Liver (tissue), 9 donors: ENCODE results near the gene COCH. TPM values are rescaled to one million over a fixed set of nuclear protein-coding genes. Genes with fewer than 3 reads are reported as not detected.

Experiments
- DNase-seq: peaks from one replicate; pipeline ENCODE4 v3.0.0-alpha.2; 2017; ENCODE audit warnings: low spot score
- H3K27ac ChIP-seq, 2 donors: one replicate each; pipeline ENCODE4 v1.7.0; 2013; ENCODE audit warnings: inconsistent platforms in 2 of 2, low read length in 2 of 2, control low read depth in 1 of 2, low read depth in 1 of 2, mild to moderate bottlenecking in 1 of 2
- H3K27me3 ChIP-seq, 4 donors: one replicate each; pipeline versions ENCODE4 v1.6.1 to v1.7.0; 2013; ENCODE audit warnings: low read length in 3 of 4, inconsistent platforms in 1 of 4, mild to moderate bottlenecking in 1 of 4, moderate library complexity in 1 of 4; ENCODE audit not compliant: control insufficient read depth in 4 of 4, insufficient read depth in 4 of 4
- H3K36me3 ChIP-seq, 4 donors: one replicate each; pipeline versions ENCODE4 v1.6.1 to v1.7.0; 2013; ENCODE audit warnings: low read length in 3 of 4, mild to moderate bottlenecking in 3 of 4, low read depth in 1 of 4, moderate library complexity in 1 of 4; ENCODE audit not compliant: control insufficient read depth in 4 of 4, insufficient read depth in 3 of 4
- H3K4me1 ChIP-seq, 4 donors: one replicate each; pipeline versions ENCODE4 v1.6.1 to v1.7.0; 2013; ENCODE audit warnings: low read length in 3 of 4, mild to moderate bottlenecking in 3 of 4, moderate library complexity in 1 of 4; ENCODE audit not compliant: control insufficient read depth in 4 of 4, insufficient read depth in 4 of 4
- H3K4me3 ChIP-seq, 3 donors: one replicate each; pipeline versions ENCODE4 v1.6.1 to v1.7.0; 2013; ENCODE audit warnings: low read length in 3 of 3, control low read depth in 1 of 3, low read depth in 1 of 3, mild to moderate bottlenecking in 1 of 3
- H3K9ac ChIP-seq, 2 donors: one replicate each; pipeline ENCODE4 v1.7.0; 2013; ENCODE audit warnings: low read length in 2 of 2, mild to moderate bottlenecking in 2 of 2, moderate library complexity in 2 of 2, control low read depth in 1 of 2, low read depth in 1 of 2
- H3K9me3 ChIP-seq, 4 donors: one replicate each; pipeline versions ENCODE4 v1.6.1 to v1.7.0; 2013; ENCODE audit warnings: low read length in 3 of 4; ENCODE audit not compliant: control insufficient read depth in 4 of 4
- EGR1 ChIP-seq, 2 donors: IDR thresholded peaks; 2 replicates each; pipeline ENCODE4 v1.6.1; 2016 to 2018; ENCODE audit warnings: antibody characterized with exemption in 2 of 2, low read depth in 2 of 2
- FOXA1 ChIP-seq: IDR thresholded peaks from 2 replicates; pipeline ENCODE4 v1.6.1; 2016; ENCODE audit warnings: antibody characterized with exemption
- FOXA2 ChIP-seq: IDR thresholded peaks from 2 replicates; pipeline ENCODE4 v1.6.1; 2016; ENCODE audit warnings: antibody characterized with exemption
- GABPA ChIP-seq, 2 donors: IDR thresholded peaks in 1 of 2; conservative IDR thresholded peaks in 1 of 2; 2 replicates each; pipeline ENCODE4 v1.6.1; 2016; ENCODE audit warnings: antibody characterized with exemption in 2 of 2, mild to moderate bottlenecking in 1 of 2, moderate library complexity in 1 of 2
- HNF4A ChIP-seq, 2 donors: conservative IDR thresholded peaks; 2 replicates each; pipeline ENCODE4 v1.6.1; 2016; ENCODE audit warnings: antibody characterized with exemption in 2 of 2, mild to moderate bottlenecking in 2 of 2
- HNF4G ChIP-seq: IDR thresholded peaks from 2 replicates; pipeline ENCODE4 v1.6.1; 2016; ENCODE audit warnings: antibody characterized with exemption
- JUND ChIP-seq, 2 donors: IDR thresholded peaks; 2 replicates each; pipeline ENCODE4 v1.6.1; 2016; ENCODE audit warnings: antibody characterized with exemption in 2 of 2
- RAD21 ChIP-seq, 2 donors: IDR thresholded peaks; 2 replicates each; pipeline ENCODE4 v1.6.1; 2016; ENCODE audit warnings: antibody characterized with exemption in 2 of 2, mild to moderate bottlenecking in 2 of 2
- SP1 ChIP-seq: IDR thresholded peaks from 2 replicates; pipeline ENCODE4 v1.6.1; 2018; ENCODE audit warnings: antibody characterized with exemption, mild to moderate bottlenecking
- TAF1 ChIP-seq: conservative IDR thresholded peaks from 2 replicates; pipeline ENCODE4 v1.6.1; 2016; ENCODE audit warnings: antibody characterized with exemption, mild to moderate bottlenecking
- YY1 ChIP-seq: IDR thresholded peaks from 2 replicates; pipeline ENCODE4 v1.6.1; 2016; ENCODE audit warnings: antibody characterized with exemption, mild to moderate bottlenecking
- WGBS: extraction: QIAGEN DNeasy Blood & Tissue Kit; methylation state at CpG from one replicate; pipeline ENCODE4 v1.1.7; 2013; 5-methylcytosine and 5-hydroxymethylcytosine counted together
- polyA plus RNA-seq, 2 donors: library from polyadenylated mRNA; stranded (reverse) in 1 of 2; unstranded in 1 of 2; fragments of 200-250 nt in 1 of 2; fragments of >200 nt in 1 of 2; fragmentation: Nextera tagmentation in 1 of 2; extraction: Ambion mirVana in 1 of 2; gene quantifications; one replicate each; pipeline versions ENCODE4 v1.2.1 to v1.2.3, GENCODE V29; 2013 to 2015
- total RNA-seq, 2 donors: library from RNA; depleted of rRNA; stranded (reverse); fragments of >200 nt; gene quantifications; one replicate each; pipeline ENCODE4 v1.2.3, GENCODE V29; 2014
- TF ChIP-seq, protein P1 (sequence below): fragments of 150-350 bp; IDR thresholded peaks from 2 replicates; pipeline ENCODE4 v1.5.1; 2017; ENCODE audit warnings: improper control_type of control experiment, low read depth, low read length; ENCODE audit not compliant: missing input control
- TF ChIP-seq, protein P2 (sequence below): IDR thresholded peaks from 2 replicates; pipeline ENCODE4 v1.6.1; 2016; ENCODE audit warnings: antibody characterized with exemption
- TF ChIP-seq, protein P3 (sequence below): IDR thresholded peaks from 2 replicates; pipeline ENCODE4 v1.6.1; 2016; ENCODE audit warnings: antibody characterized with exemption, mild to moderate bottlenecking
- TF ChIP-seq, protein P4 (sequence below): IDR thresholded peaks from 2 replicates; pipeline ENCODE4 v1.6.1; 2016; ENCODE audit warnings: antibody characterized with exemption
- TF ChIP-seq, protein P5 (sequence below): IDR thresholded peaks from 2 replicates; pipeline ENCODE4 v1.6.1; 2016; ENCODE audit warnings: antibody characterized with exemption
- donor health status: healthy.
- donor health status: healthy.
- donor health status: healthy.
- donor health status: healthy.
- donor health status: healthy.

Gene COCH
- 1 to 10 TPM in 1 of 2 donors, under 1 TPM in 1; 0.33 to 2.5 TPM for total RNA-seq
- under 1 TPM; 0.48 to 0.50 TPM for polyA plus RNA-seq

DNA sequence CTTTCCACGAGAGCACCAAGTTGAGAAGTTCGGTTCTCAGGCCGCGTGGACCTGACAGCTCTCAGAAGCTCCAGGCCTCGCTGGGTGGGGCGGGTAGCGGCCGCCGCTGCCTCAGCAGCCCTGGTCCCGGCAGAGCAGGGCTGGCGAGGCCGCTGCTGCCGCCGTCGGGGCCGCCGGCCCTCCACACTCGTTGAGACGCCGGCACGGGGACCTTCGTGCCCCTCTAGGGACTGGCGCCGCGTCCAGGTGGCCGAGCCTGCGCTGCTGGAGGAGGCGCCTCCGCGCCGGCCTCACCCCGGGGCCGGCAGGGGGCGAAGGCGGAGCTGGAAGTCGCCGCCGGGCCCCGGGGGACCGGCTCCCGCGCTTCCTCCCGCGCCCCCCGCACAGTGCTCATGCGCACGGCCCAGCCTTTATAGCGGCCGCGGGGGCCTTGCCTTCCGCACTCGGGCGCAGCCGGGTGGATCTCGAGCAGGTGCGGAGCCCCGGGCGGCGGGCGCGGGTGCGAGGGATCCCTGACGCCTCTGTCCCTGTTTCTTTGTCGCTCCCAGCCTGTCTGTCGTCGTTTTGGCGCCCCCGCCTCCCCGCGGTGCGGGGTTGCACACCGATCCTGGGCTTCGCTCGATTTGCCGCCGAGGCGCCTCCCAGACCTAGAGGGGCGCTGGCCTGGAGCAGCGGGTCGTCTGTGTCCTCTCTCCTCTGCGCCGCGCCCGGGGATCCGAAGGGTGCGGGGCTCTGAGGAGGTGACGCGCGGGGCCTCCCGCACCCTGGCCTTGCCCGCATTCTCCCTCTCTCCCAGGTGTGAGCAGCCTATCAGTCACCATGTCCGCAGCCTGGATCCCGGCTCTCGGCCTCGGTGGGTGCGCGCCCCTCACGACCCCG lies at the start of gene COCH:
Gene COCH, plus strand, starts transcription at position 440 of the 879 bp plus-strand sequence. Its CDS starts 380 bp downstream, at position 820.
- H3K36me3 ChIP-seq: no peaks in the 10 kb centered on the region
- no peak for TF ChIP-seq HNF4G
- TF ChIP-seq, protein P1, sequence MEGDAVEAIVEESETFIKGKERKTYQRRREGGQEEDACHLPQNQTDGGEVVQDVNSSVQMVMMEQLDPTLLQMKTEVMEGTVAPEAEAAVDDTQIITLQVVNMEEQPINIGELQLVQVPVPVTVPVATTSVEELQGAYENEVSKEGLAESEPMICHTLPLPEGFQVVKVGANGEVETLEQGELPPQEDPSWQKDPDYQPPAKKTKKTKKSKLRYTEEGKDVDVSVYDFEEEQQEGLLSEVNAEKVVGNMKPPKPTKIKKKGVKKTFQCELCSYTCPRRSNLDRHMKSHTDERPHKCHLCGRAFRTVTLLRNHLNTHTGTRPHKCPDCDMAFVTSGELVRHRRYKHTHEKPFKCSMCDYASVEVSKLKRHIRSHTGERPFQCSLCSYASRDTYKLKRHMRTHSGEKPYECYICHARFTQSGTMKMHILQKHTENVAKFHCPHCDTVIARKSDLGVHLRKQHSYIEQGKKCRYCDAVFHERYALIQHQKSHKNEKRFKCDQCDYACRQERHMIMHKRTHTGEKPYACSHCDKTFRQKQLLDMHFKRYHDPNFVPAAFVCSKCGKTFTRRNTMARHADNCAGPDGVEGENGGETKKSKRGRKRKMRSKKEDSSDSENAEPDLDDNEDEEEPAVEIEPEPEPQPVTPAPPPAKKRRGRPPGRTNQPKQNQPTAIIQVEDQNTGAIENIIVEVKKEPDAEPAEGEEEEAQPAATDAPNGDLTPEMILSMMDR: peak; percentile 32
- H3K4me3 ChIP-seq: peak within 1 kb of the TSS in 2 of 3 donors; percentile 53 to 60
- 4% methylated on average over 99 of the region's 99 CpGs for WGBS
- H3K4me1 ChIP-seq: peaks cover 6 to 18% (median 14%) of the 10 kb centered on the region in 4 donors
- no peak within 1 kb of the TSS for H3K27ac ChIP-seq
- peak; percentile 43 for DNase-seq
- no peak within 1 kb of the TSS for H3K9ac ChIP-seq
- H3K9me3 ChIP-seq: no peaks in the 10 kb centered on the region
- H3K27me3 ChIP-seq: no peaks in the 10 kb centered on the region

DNA sequence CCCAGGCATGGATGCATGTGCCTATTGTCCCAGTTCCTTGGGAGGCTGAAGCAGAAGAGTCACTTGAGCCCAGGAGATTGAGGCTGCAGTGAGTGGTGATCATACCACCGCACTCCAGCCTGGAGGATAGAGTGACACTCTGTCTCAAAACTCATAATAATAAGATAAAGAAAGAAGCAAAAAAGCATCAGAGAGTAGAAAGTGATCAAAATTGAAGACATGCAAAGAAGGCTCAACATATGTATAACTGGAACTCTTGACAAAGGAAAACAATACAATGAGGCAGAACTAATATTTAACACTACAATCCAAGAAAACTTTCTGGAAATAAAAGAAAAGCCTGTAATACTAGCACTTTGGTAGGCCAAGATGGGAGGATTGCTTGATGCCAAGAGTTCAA lies 48.3 kb upstream of the COCH start:
- H3K9ac ChIP-seq: no peak overlapping the region
- H3K9me3 ChIP-seq: peaks cover 0 to 13% (median 4%) of the 10 kb centered on the region in 4 donors
- TF ChIP-seq GABPA (IDR thresholded peaks at IDR 0.05 in 1 of 2, conservative IDR thresholded peaks at IDR 0.05 in 1 of 2): no peak
- no peak for TF ChIP-seq YY1
- peaks cover 0 to 4% (median 0%) of the 10 kb centered on the region in 4 donors for H3K27me3 ChIP-seq
- H3K36me3 ChIP-seq: no peaks in the 10 kb centered on the region
- 93% methylated on average over 1 of the region's 1 CpG for WGBS
- H3K27ac ChIP-seq: no peak overlapping the region
- no peak for DNase-seq
- H3K4me3 ChIP-seq: peak overlapping the region in 1 of 3 donors; percentile 11
- no peaks in the 10 kb centered on the region for H3K4me1 ChIP-seq

DNA sequence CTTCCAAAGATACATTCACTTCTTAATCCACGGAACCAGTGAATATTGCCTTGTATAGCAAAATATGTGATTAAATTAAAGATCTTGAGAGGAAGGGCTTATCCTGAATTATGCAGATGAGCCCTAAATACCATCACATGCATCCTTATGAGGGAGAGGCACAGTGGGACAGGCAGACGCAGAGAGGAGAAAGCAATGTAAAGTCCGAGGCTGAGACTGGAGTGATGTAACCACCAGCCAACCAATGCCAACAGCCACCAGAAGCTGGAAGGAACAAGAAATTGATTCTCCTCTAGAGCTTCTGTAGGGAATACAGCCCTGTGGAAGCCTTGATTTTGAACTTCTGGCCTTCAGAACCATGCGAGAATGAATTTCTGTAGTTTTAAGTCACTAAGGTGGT lies 44.5 kb upstream of the COCH start:
- no peak overlapping the region for H3K27ac ChIP-seq
- H3K4me3 ChIP-seq: no peak overlapping the region
- WGBS: 91% methylated on average over 4 of the region's 4 CpGs

DNA sequence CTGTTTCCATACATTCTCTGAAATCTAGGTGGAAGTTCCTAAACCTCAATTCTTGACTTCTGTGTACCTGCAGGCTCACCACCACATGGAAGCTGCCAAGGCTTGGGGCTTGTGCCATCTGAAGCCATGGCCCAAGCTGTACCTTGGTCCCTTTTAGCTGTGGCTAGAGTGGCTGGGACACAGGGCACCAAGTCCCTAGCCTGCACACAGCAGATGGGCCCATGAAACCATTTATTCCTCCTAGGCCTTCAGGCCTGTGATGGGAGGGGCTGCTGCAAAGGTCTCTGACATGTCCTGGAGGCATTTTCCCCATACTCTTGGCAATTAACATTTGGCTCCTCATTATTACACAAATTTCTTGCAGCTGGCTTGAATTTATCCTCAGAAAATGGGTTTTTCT lies 40.0 kb upstream of the COCH start:
- no peak overlapping the region for H3K4me3 ChIP-seq
- DNase-seq: no peak
- peaks cover 0 to 3% (median 2%) of the 10 kb centered on the region in 4 donors for H3K9me3 ChIP-seq
- H3K27me3 ChIP-seq: no peaks in the 10 kb centered on the region
- no peak overlapping the region for H3K27ac ChIP-seq
- no peak overlapping the region for H3K9ac ChIP-seq
- no peaks in the 10 kb centered on the region for H3K4me1 ChIP-seq
- no peaks in the 10 kb centered on the region for H3K36me3 ChIP-seq
- TF ChIP-seq, protein P2, sequence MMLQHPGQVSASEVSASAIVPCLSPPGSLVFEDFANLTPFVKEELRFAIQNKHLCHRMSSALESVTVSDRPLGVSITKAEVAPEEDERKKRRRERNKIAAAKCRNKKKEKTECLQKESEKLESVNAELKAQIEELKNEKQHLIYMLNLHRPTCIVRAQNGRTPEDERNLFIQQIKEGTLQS: no peak
- TF ChIP-seq FOXA2 (no peak), GABPA (IDR thresholded peaks at IDR 0.05 in 1 of 2, conservative IDR thresholded peaks at IDR 0.05 in 1 of 2) (no peak)
- TF ChIP-seq, protein P3, sequence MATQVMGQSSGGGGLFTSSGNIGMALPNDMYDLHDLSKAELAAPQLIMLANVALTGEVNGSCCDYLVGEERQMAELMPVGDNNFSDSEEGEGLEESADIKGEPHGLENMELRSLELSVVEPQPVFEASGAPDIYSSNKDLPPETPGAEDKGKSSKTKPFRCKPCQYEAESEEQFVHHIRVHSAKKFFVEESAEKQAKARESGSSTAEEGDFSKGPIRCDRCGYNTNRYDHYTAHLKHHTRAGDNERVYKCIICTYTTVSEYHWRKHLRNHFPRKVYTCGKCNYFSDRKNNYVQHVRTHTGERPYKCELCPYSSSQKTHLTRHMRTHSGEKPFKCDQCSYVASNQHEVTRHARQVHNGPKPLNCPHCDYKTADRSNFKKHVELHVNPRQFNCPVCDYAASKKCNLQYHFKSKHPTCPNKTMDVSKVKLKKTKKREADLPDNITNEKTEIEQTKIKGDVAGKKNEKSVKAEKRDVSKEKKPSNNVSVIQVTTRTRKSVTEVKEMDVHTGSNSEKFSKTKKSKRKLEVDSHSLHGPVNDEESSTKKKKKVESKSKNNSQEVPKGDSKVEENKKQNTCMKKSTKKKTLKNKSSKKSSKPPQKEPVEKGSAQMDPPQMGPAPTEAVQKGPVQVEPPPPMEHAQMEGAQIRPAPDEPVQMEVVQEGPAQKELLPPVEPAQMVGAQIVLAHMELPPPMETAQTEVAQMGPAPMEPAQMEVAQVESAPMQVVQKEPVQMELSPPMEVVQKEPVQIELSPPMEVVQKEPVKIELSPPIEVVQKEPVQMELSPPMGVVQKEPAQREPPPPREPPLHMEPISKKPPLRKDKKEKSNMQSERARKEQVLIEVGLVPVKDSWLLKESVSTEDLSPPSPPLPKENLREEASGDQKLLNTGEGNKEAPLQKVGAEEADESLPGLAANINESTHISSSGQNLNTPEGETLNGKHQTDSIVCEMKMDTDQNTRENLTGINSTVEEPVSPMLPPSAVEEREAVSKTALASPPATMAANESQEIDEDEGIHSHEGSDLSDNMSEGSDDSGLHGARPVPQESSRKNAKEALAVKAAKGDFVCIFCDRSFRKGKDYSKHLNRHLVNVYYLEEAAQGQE: no peak
- TF ChIP-seq, protein P4, sequence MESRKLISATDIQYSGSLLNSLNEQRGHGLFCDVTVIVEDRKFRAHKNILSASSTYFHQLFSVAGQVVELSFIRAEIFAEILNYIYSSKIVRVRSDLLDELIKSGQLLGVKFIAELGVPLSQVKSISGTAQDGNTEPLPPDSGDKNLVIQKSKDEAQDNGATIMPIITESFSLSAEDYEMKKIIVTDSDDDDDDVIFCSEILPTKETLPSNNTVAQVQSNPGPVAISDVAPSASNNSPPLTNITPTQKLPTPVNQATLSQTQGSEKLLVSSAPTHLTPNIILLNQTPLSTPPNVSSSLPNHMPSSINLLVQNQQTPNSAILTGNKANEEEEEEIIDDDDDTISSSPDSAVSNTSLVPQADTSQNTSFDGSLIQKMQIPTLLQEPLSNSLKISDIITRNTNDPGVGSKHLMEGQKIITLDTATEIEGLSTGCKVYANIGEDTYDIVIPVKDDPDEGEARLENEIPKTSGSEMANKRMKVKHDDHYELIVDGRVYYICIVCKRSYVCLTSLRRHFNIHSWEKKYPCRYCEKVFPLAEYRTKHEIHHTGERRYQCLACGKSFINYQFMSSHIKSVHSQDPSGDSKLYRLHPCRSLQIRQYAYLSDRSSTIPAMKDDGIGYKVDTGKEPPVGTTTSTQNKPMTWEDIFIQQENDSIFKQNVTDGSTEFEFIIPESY: no peak

More for the DNA sequence above, 44.5 kb upstream of the COCH start:
- TF ChIP-seq EGR1 (IDR thresholded peaks at IDR 0.05; ENCODE audit: low read depth in 2 of 2): no peak
- TF ChIP-seq SP1: no peak
- no peak for TF ChIP-seq YY1
- TF ChIP-seq FOXA1: no peak
- TF ChIP-seq FOXA2: no peak
- TF ChIP-seq, protein P2: no peak
- no peak for TF ChIP-seq TAF1
- TF ChIP-seq JUND (IDR thresholded peaks at IDR 0.05): no peak
- no peak for TF ChIP-seq RAD21 (IDR thresholded peaks at IDR 0.05)
- TF ChIP-seq, protein P5, sequence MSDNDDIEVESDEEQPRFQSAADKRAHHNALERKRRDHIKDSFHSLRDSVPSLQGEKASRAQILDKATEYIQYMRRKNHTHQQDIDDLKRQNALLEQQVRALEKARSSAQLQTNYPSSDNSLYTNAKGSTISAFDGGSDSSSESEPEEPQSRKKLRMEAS: no peak
- no peak for TF ChIP-seq HNF4A (conservative IDR thresholded peaks at IDR 0.05)
- H3K36me3 ChIP-seq: no peaks in the 10 kb centered on the region
- no peak overlapping the region for H3K9ac ChIP-seq
- H3K27me3 ChIP-seq: no peaks in the 10 kb centered on the region
- no peak for DNase-seq
- H3K9me3 ChIP-seq: peaks cover 3 to 15% (median 5%) of the 10 kb centered on the region in 4 donors
- H3K4me1 ChIP-seq: no peaks in the 10 kb centered on the region
